SK-N-SH treated with all-trans-retinoic acid at 6 μM for 48 hours (cell line): Measurements from ENCODE around the gene CREB3L2.

Source experiments
- ATAC-seq: fragments of 200-7000 bp; cut with Tn5 transposase; 3 replicates; pipeline ENCODE4 v1.9.1; 2020; ENCODE audit warnings: mild to moderate bottlenecking, moderate library complexity
- ARNTL ChIP-seq: fragments of 450-650 bp; formaldehyde crosslinking; IDR thresholded peaks from 2 replicates; pipeline ENCODE4 v1.5.0; 2020; ENCODE audit warnings: low read depth, mild to moderate bottlenecking, moderate library complexity, borderline replicate concordance
- BACH2 ChIP-seq: fragments of 250-450 bp; sonication (Bioruptor Pico); IDR thresholded peaks from 2 replicates; pipeline ENCODE4 v1.9.0; 2021; ENCODE audit warnings: mild to moderate bottlenecking, borderline replicate concordance
- CSDC2 ChIP-seq: fragments of 250-450 bp; sonication (Bioruptor Pico); IDR thresholded peaks from 2 replicates; pipeline ENCODE4 v1.5.0; 2020; ENCODE audit warnings: mild to moderate bottlenecking, moderate library complexity
- ESRRG ChIP-seq: fragments of 250-450 bp; sonication (Bioruptor Pico); IDR thresholded peaks from 2 replicates; pipeline ENCODE4 v1.6.1; 2021; ENCODE audit warnings: mild to moderate bottlenecking
- GLIS3 ChIP-seq: fragments of 250-450 bp; sonication (Bioruptor Pico); IDR thresholded peaks from 2 replicates; pipeline ENCODE4 v1.5.0; 2020; ENCODE audit warnings: mild to moderate bottlenecking, moderate library complexity
- ISL1 ChIP-seq: fragments of 250-450 bp; sonication (Bioruptor Pico); IDR thresholded peaks from 2 replicates; pipeline ENCODE4 v2.1.2; 2022; ENCODE audit warnings: mild to moderate bottlenecking, moderate library complexity
- OSR1 ChIP-seq: fragments of 250-450 bp; sonication (Bioruptor Pico); IDR thresholded peaks from 2 replicates; pipeline ENCODE4 v1.8.0; 2022; ENCODE audit warnings: moderate library complexity, mild to moderate bottlenecking, inconsistent platforms
- PPARA ChIP-seq: fragments of 250-450 bp; sonication (Bioruptor Pico); IDR thresholded peaks from 2 replicates; pipeline ENCODE4 v1.5.0; 2020; ENCODE audit warnings: mild to moderate bottlenecking, borderline replicate concordance
- RARB ChIP-seq: fragments of 250-450 bp; sonication (Bioruptor Pico); IDR thresholded peaks from 2 replicates; pipeline ENCODE4 v1.8.0; 2021; ENCODE audit warnings: mild to moderate bottlenecking, moderate library complexity
- SNAI2 ChIP-seq: fragments of 250-450 bp; sonication (Bioruptor Pico); IDR thresholded peaks from 2 replicates; pipeline ENCODE4 v1.5.0; 2020; ENCODE audit warnings: mild to moderate bottlenecking, moderate library complexity
- TCF4 ChIP-seq: fragments of 250-450 bp; sonication (Bioruptor Pico); IDR thresholded peaks from 2 replicates; pipeline ENCODE4 v1.8.0; 2021; ENCODE audit warnings: mild to moderate bottlenecking, moderate library complexity, borderline replicate concordance
- TOX ChIP-seq: fragments of 250-450 bp; sonication (Bioruptor Pico); IDR thresholded peaks from 2 replicates; pipeline ENCODE4 v1.8.0; 2021; ENCODE audit warnings: mild to moderate bottlenecking, moderate library complexity, borderline replicate concordance
- ZFP3 ChIP-seq: fragments of 250-450 bp; sonication (Bioruptor Pico); IDR thresholded peaks from 2 replicates; pipeline ENCODE4 v1.5.0; 2020; ENCODE audit warnings: mild to moderate bottlenecking, moderate library complexity
- ZNF565 ChIP-seq: fragments of 450-650 bp; formaldehyde crosslinking; conservative IDR thresholded peaks from 2 replicates; pipeline ENCODE4 v1.5.0; 2020; ENCODE audit warnings: low read depth, mild to moderate bottlenecking, moderate library complexity
- ZNF70 ChIP-seq: fragments of 450-650 bp; formaldehyde crosslinking; IDR thresholded peaks from 2 replicates; pipeline ENCODE4 v1.5.0; 2020; ENCODE audit warnings: mild to moderate bottlenecking, moderate library complexity
- ZNF8 ChIP-seq: fragments of 450-650 bp; formaldehyde crosslinking; IDR thresholded peaks from 2 replicates; pipeline ENCODE4 v1.5.0; 2020; ENCODE audit warnings: mild to moderate bottlenecking, moderate library complexity
- TF ChIP-seq, protein P1 (sequence below): fragments of 250-450 bp; sonication (Bioruptor Pico); IDR thresholded peaks from 2 replicates; pipeline ENCODE4 v1.5.1; 2020; ENCODE audit warnings: low read depth, mild to moderate bottlenecking, moderate library complexity
- TF ChIP-seq, protein P2 (sequence below): fragments of 250-450 bp; sonication (Bioruptor Pico); IDR thresholded peaks from 2 replicates; pipeline ENCODE4 v1.8.0; 2021; ENCODE audit warnings: low read depth, mild to moderate bottlenecking, moderate library complexity, borderline replicate concordance
- TF ChIP-seq, protein P3 (sequence below): fragments of 250-450 bp; sonication (Bioruptor Pico); IDR thresholded peaks from 2 replicates; pipeline ENCODE4 v1.5.0; 2020; ENCODE audit warnings: mild to moderate bottlenecking, moderate library complexity
- TF ChIP-seq, protein P4 (sequence below): fragments of 250-450 bp; sonication (Bioruptor Pico); IDR thresholded peaks from 2 replicates; pipeline ENCODE4 v1.8.0; 2020; ENCODE audit warnings: mild to moderate bottlenecking, moderate library complexity, borderline replicate concordance
- TF ChIP-seq, protein P5 (sequence below): fragments of 250-450 bp; sonication (Bioruptor Pico); IDR thresholded peaks from 2 replicates; pipeline ENCODE4 v1.5.1; 2021; ENCODE audit warnings: mild to moderate bottlenecking, moderate library complexity

The CREB3L2 gene

GRCh38 chr7:137942484-137943115 lies 59.3 kb downstream of the CREB3L2 start:
- TF ChIP-seq SNAI2, result no peak
- no peak for TF ChIP-seq ZNF565
- TF ChIP-seq RARB, result no peak
- no peak for TF ChIP-seq TCF4
- TF ChIP-seq, protein P1, sequence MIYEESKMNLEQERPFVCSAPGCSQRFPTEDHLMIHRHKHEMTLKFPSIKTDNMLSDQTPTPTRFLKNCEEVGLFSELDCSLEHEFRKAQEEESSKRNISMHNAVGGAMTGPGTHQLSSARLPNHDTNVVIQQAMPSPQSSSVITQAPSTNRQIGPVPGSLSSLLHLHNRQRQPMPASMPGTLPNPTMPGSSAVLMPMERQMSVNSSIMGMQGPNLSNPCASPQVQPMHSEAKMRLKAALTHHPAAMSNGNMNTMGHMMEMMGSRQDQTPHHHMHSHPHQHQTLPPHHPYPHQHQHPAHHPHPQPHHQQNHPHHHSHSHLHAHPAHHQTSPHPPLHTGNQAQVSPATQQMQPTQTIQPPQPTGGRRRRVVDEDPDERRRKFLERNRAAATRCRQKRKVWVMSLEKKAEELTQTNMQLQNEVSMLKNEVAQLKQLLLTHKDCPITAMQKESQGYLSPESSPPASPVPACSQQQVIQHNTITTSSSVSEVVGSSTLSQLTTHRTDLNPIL (CRISPR knock-in tag), result no peak
- TF ChIP-seq, protein P2, sequence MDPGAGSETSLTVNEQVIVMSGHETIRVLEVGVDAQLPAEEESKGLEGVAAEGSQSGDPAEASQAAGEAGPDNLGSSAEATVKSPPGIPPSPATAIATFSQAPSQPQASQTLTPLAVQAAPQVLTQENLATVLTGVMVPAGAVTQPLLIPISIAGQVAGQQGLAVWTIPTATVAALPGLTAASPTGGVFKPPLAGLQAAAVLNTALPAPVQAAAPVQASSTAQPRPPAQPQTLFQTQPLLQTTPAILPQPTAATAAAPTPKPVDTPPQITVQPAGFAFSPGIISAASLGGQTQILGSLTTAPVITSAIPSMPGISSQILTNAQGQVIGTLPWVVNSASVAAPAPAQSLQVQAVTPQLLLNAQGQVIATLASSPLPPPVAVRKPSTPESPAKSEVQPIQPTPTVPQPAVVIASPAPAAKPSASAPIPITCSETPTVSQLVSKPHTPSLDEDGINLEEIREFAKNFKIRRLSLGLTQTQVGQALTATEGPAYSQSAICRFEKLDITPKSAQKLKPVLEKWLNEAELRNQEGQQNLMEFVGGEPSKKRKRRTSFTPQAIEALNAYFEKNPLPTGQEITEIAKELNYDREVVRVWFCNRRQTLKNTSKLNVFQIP (CRISPR knock-in tag), result no peak
- TF ChIP-seq OSR1 (CRISPR knock-in tag), result no peak
- no peak for TF ChIP-seq ZNF70 (CRISPR knock-in tag)
- TF ChIP-seq GLIS3 (CRISPR knock-in tag), result no peak
- TF ChIP-seq, protein P3, sequence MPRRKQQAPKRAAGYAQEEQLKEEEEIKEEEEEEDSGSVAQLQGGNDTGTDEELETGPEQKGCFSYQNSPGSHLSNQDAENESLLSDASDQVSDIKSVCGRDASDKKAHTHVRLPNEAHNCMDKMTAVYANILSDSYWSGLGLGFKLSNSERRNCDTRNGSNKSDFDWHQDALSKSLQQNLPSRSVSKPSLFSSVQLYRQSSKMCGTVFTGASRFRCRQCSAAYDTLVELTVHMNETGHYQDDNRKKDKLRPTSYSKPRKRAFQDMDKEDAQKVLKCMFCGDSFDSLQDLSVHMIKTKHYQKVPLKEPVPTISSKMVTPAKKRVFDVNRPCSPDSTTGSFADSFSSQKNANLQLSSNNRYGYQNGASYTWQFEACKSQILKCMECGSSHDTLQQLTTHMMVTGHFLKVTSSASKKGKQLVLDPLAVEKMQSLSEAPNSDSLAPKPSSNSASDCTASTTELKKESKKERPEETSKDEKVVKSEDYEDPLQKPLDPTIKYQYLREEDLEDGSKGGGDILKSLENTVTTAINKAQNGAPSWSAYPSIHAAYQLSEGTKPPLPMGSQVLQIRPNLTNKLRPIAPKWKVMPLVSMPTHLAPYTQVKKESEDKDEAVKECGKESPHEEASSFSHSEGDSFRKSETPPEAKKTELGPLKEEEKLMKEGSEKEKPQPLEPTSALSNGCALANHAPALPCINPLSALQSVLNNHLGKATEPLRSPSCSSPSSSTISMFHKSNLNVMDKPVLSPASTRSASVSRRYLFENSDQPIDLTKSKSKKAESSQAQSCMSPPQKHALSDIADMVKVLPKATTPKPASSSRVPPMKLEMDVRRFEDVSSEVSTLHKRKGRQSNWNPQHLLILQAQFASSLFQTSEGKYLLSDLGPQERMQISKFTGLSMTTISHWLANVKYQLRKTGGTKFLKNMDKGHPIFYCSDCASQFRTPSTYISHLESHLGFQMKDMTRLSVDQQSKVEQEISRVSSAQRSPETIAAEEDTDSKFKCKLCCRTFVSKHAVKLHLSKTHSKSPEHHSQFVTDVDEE (CRISPR knock-in tag), result no peak
- no peak for TF ChIP-seq TOX
- TF ChIP-seq, protein P4, sequence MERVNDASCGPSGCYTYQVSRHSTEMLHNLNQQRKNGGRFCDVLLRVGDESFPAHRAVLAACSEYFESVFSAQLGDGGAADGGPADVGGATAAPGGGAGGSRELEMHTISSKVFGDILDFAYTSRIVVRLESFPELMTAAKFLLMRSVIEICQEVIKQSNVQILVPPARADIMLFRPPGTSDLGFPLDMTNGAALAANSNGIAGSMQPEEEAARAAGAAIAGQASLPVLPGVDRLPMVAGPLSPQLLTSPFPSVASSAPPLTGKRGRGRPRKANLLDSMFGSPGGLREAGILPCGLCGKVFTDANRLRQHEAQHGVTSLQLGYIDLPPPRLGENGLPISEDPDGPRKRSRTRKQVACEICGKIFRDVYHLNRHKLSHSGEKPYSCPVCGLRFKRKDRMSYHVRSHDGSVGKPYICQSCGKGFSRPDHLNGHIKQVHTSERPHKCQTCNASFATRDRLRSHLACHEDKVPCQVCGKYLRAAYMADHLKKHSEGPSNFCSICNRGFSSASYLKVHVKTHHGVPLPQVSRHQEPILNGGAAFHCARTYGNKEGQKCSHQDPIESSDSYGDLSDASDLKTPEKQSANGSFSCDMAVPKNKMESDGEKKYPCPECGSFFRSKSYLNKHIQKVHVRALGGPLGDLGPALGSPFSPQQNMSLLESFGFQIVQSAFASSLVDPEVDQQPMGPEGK (CRISPR knock-in tag), result no peak
- ATAC-seq, result no peak

DNA sequence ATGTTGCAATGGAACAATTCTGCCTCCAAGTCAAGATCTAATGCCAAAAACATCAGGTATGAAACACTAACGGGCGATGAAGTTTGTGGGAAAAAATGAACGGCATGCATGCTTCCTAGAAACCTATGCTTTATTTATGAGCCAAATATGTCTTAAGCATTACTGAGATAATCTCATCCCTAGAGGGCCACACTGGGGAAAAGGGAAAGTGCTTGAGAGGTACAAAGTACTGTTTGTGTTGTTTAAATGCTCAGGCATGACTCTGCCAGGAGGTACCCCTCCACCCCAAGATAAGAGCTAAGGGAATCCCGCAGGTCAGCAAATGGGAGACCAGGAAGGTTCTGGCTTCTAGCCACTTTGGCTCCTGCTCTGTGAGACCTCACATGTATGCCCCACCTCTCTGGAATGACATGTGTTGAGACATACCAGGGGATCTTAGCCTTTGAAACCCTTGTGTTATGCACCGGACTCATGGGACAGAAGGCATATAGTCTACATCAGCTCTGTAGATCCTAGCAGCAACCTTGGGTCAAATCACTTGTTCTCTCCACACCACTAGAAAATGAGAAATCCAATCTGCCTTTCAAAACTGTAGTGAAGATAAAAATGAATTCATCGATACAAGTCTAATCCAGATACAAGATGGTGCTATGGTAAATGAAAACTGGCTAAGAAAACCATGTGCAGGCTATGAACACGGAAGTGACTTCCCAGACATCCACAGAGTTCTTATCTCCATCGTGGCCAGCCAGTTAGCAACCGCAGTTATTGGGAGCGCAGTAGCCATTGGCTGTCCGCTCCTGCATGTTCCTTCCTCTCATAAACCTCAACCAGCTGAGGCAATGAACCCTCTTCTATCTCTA lies 61.0 kb downstream of the CREB3L2 start:
- ATAC-seq, result peak; percentile 46

GRCh38 chr7:137940218-137940617 lies 61.7 kb downstream of the CREB3L2 start:
- ATAC-seq, result no peak
- TF ChIP-seq, protein P1 (CRISPR knock-in tag), result no peak
- no peak for TF ChIP-seq ZNF565
- TF ChIP-seq PPARA (CRISPR knock-in tag), result no peak
- TF ChIP-seq GLIS3 (CRISPR knock-in tag), result no peak
- TF ChIP-seq, protein P4 (CRISPR knock-in tag), result no peak
- TF ChIP-seq RARB, result no peak
- TF ChIP-seq ESRRG, result no peak
- no peak for TF ChIP-seq ZNF8 (CRISPR knock-in tag)
- no peak for TF ChIP-seq TOX
- TF ChIP-seq TCF4, result no peak
- no peak for TF ChIP-seq CSDC2 (CRISPR knock-in tag)
- no peak for TF ChIP-seq ARNTL (CRISPR knock-in tag)
- no peak for TF ChIP-seq ZFP3 (CRISPR knock-in tag)
- TF ChIP-seq BACH2 (CRISPR knock-in tag), result no peak
- no peak for TF ChIP-seq ISL1 (CRISPR knock-in tag)
- no peak for TF ChIP-seq OSR1 (CRISPR knock-in tag)
- TF ChIP-seq, protein P2 (CRISPR knock-in tag), result no peak

More for the DNA sequence above, 61.0 kb downstream of the CREB3L2 start:
- TF ChIP-seq, protein P5, sequence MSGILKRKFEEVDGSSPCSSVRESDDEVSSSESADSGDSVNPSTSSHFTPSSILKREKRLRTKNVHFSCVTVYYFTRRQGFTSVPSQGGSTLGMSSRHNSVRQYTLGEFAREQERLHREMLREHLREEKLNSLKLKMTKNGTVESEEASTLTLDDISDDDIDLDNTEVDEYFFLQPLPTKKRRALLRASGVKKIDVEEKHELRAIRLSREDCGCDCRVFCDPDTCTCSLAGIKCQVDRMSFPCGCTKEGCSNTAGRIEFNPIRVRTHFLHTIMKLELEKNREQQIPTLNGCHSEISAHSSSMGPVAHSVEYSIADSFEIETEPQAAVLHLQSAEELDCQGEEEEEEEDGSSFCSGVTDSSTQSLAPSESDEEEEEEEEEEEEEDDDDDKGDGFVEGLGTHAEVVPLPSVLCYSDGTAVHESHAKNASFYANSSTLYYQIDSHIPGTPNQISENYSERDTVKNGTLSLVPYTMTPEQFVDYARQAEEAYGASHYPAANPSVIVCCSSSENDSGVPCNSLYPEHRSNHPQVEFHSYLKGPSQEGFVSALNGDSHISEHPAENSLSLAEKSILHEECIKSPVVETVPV (CRISPR knock-in tag), result no peak
- peak; percentile 35; the same call in 1 of the 2 replicates for TF ChIP-seq ISL1 (CRISPR knock-in tag)
